HG03139 (cell line): ENCODE results near the gene SUCO.
A peak's percentile ranks its signal among the peaks of the same experiment; 100 is the strongest.
"Not testable (repeated sequence)": the region's sequence is repeated elsewhere in the genome, so short reads cannot be mapped to it uniquely, and the experiment has no call there.

Source experiments
- ATAC-seq: cut with Tn5 transposase; IDR thresholded peaks from one replicate; pipeline ENCODE4 v1.9.1; 2021; ENCODE audit not compliant: unreplicated experiment

The SUCO gene, protein sequence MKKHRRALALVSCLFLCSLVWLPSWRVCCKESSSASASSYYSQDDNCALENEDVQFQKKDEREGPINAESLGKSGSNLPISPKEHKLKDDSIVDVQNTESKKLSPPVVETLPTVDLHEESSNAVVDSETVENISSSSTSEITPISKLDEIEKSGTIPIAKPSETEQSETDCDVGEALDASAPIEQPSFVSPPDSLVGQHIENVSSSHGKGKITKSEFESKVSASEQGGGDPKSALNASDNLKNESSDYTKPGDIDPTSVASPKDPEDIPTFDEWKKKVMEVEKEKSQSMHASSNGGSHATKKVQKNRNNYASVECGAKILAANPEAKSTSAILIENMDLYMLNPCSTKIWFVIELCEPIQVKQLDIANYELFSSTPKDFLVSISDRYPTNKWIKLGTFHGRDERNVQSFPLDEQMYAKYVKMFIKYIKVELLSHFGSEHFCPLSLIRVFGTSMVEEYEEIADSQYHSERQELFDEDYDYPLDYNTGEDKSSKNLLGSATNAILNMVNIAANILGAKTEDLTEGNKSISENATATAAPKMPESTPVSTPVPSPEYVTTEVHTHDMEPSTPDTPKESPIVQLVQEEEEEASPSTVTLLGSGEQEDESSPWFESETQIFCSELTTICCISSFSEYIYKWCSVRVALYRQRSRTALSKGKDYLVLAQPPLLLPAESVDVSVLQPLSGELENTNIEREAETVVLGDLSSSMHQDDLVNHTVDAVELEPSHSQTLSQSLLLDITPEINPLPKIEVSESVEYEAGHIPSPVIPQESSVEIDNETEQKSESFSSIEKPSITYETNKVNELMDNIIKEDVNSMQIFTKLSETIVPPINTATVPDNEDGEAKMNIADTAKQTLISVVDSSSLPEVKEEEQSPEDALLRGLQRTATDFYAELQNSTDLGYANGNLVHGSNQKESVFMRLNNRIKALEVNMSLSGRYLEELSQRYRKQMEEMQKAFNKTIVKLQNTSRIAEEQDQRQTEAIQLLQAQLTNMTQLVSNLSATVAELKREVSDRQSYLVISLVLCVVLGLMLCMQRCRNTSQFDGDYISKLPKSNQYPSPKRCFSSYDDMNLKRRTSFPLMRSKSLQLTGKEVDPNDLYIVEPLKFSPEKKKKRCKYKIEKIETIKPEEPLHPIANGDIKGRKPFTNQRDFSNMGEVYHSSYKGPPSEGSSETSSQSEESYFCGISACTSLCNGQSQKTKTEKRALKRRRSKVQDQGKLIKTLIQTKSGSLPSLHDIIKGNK (N-terminal part only)

GRCh38 chr1:172532700-172533512 lies at the start of gene SUCO:
Gene SUCO, plus strand, starts transcription at chr1:172533150. Its CDS starts 286 bp downstream, at chr1:172533436.
- peak; percentile 89 for ATAC-seq

DNA sequence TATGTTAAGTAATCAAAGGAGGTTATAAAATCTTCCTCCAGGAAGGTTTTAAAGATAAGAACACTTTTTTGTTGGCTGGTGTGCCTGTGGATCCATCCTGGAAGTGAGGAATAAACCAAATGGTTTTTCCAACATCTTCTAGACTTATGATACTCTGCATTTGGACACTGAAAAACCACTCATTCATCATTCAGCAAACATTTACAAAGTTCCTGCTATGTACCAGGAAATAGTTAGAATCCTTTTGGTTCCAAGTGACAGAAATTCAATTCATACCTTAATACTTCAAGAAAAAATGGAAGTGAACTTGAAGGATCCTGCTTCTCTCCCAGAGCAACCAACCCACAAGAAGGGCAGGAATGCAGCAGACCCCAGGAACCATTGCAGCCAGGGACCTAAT lies 49.5 kb upstream of the SUCO start:
- ATAC-seq, result no peak

- ATAC-seq, result no peak
Measured at GRCh38 chr1:172484252-172484651, 48.7 kb upstream of the SUCO start.

DNA sequence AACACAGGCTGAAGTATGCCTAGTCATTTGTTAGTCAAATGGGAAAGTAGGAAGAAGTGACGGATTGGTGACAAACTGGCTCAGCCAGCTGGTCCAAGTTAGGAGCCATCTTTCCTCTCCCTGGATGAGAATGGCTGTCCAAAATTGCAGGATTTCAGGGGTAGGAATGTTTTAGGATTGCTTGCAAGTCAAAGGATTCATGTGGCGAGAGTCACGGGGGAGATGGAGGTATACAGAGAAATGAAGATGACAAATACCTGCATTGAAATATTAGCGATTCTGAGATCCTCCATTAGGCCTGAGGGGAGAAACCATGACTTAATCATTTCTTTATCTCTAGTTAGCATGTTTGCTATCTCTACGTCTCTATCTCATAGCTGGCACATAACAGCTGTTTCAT lies 47.3 kb upstream of the SUCO start:
- ATAC-seq, result no peak

- no peak for ATAC-seq
Measured at GRCh38 chr1:172486805-172487454, 46.0 kb upstream of the SUCO start.

DNA sequence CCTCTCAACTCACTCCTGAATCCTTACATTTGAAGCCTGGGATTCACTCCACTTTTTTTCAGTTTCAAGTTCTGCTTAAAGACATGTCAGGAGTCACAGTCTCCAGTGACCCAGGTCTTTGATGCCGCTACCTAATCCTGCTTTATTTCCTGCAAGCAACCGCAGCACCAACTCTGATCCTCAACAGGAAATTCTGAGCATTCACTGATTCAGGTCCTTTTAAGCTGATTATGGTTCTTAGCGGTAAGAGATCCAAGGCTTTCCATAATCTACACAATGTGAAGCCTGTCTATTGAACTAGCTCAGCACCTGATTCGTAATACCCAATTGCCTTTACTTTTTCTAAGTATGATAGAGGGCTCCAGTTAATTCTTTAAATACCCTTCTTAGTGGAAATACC lies 45.4 kb upstream of the SUCO start:
- no peak for ATAC-seq

- no peak for ATAC-seq
Measured at GRCh38 chr1:172488393-172488792, 44.6 kb upstream of the SUCO start.

DNA sequence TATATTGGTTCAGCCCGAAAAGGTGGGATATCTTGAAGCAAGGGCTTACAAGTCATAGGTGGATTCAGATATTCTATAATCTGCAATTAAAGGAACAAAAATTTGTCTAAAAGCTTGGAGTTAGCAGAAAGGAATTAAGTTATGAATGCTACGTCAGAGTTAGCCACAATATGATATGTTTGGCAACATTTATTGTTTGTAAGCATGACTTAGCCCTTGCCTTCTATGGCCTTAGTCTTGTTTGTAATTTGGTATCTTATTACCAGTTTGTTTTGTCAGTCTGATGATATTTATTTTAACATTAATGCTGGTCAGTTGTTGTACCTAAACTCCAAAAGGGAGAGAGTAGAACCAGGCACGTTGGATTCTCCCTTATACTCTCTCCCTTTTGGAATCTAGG lies 43.1 kb upstream of the SUCO start:
- ATAC-seq, result no peak

- no peak for ATAC-seq
Measured at GRCh38 chr1:172492421-172492820, 40.5 kb upstream of the SUCO start.

GRCh38 chr1:172494166-172494565 lies 38.8 kb upstream of the SUCO start:
- ATAC-seq, result no peak

GRCh38 chr1:172496127-172496526 lies 36.8 kb upstream of the SUCO start:
- not testable (repeated sequence) for ATAC-seq

DNA sequence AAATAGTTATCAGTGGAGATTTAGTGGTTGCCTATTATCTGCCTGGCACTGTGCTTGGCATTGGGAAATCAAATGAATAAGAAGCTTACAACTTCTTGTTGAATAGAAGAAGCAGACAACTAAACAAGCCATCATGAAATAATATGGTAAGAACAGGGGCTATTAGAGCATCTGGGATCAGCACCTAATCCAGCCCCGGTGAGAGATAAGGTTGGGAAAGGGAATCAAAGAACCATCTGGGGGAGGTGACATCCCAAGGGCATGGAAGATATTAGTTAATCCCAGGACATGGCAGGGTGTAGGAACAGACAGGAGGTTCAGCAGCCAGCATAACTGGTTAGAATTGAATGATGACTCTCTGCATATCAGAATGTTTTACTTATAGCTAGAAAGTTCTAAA lies 36.3 kb upstream of the SUCO start:
- no peak for ATAC-seq

DNA sequence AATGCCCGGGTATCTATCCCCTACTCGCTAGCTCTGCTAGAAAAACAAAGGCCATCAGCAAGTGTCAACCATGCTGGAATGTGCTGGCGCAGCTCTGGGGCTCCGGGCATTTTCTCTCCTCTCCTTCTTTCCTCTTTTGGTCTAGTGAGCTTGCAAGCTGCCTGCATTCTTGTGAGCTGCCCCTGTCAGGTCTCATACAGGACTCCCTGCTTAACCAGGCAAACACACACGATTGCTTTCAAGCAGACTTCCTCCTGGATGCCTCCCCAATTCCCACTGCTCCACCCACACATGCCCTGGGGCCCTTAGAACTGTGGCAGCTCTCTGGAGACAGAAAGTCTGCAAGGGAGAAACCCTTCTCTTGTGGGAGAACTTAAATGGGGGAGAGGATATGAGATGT lies 35.7 kb upstream of the SUCO start:
- no peak for ATAC-seq

GRCh38 chr1:172498857-172499256 lies 34.1 kb upstream of the SUCO start:
- no peak for ATAC-seq

- no peak for ATAC-seq
Measured at GRCh38 chr1:172499636-172500141, 33.3 kb upstream of the SUCO start.

GRCh38 chr1:172500207-172500606 lies 32.7 kb upstream of the SUCO start:
- ATAC-seq, result no peak

DNA sequence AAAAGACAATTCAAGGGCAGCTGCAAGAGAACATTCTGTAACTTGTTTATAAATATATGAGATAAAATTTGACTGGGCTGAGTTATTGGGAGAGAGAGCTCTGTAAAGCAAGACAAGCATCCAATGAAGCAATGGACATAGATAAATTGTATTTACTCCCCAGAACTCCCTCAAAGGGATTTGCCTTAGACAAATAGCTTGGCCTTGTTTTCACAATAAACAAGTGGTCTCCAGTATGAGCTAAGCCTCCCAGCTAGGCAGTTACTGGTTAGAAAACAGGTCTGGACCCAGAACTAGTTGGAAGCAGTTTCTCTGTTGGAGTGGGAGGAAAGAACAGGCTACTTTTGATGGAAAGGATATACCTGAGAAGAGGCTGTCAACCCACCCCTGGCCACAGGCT lies 25.2 kb upstream of the SUCO start:
- ATAC-seq, result no peak

DNA sequence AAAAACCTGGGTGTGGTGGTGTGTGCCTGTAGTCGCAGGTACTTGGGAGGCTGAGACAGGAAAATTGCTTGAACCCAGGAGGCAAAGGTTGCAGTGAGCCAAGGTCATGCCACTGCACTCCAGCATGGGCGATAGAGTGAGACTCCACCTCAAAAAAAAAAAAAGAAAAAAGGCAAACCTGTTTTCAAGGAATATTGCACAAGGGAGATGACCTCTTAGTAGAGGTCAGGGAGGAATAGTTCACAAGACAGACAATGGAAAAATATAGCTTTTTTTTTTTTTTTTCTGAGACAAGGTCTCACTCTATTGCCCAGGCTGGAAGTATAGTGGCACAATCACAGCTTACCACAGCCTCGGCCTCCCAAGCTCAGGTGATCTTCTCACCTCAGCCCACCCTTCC lies 22.5 kb upstream of the SUCO start:
- ATAC-seq, result no peak

GRCh38 chr1:172512591-172512990 lies 20.4 kb upstream of the SUCO start:
- ATAC-seq, result no peak

DNA sequence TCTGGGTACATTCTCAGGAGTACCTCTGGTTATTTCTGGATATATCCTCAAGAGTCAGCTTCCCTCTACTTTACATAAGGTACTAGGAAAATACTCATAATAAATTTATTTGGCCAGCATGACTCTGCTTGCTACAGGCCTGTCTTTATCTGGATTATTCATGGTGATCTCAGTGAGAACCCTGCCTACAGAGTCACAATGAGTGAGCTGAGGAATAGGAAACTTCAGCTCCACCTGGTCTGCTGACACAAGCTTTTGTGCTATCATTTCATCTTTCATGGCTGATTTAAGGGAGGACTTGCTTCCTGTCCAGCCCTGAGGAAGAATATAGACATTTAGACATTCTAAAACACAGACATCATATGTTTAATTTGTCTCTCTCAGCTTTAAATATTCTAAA lies 19.5 kb upstream of the SUCO start:
- ATAC-seq, result no peak
